AG09309 (cell line): Measurements from ENCODE around the gene ATL3.
"Not testable (repeated sequence)": the region's sequence is repeated elsewhere in the genome, so short reads cannot be mapped to it uniquely, and the experiment has no call there.

Source experiments
- DNase-seq: peaks from one replicate; pipeline ENCODE4 v3.0.0-alpha.2; 2010; ENCODE audit warnings: low read depth
- H3K4me3 ChIP-seq: 2 replicates; pipeline ENCODE4 v1.5.1; 2011; ENCODE audit warnings: mild to moderate bottlenecking, low read depth, low read length, moderate library complexity; ENCODE audit not compliant: control insufficient read depth
- CTCF ChIP-seq: IDR thresholded peaks from 2 replicates; pipeline ENCODE4 v1.5.1; 2011; ENCODE audit warnings: mild to moderate bottlenecking, low read depth, low read length, inconsistent platforms; ENCODE audit not compliant: insufficient read depth, control insufficient read depth; ENCODE audit errors: missing control alignments

The ATL3 gene

GRCh38 chr11:63698976-63699733, 28.0 kb upstream of the ATL3 start:
- no peak for TF ChIP-seq CTCF
- no peak for DNase-seq

GRCh38 chr11:63694596-63694995, 23.4 kb upstream of the ATL3 start:
- no peak overlapping the region for H3K4me3 ChIP-seq
- no peak for TF ChIP-seq CTCF
- no peak for DNase-seq

More at GRCh38 chr11:63698976-63699733, 28.0 kb upstream of the ATL3 start:
- H3K4me3 ChIP-seq, result no peak overlapping the region

GRCh38 chr11:63687845-63688244, 16.7 kb upstream of the ATL3 start:
- no peak for DNase-seq
- no peak for TF ChIP-seq CTCF
- no peak overlapping the region for H3K4me3 ChIP-seq

GRCh38 chr11:63686926-63687325, 15.8 kb upstream of the ATL3 start:
- DNase-seq, result no peak
- no peak overlapping the region for H3K4me3 ChIP-seq
- TF ChIP-seq CTCF, result no peak

- not testable (repeated sequence) for H3K4me3 ChIP-seq
Observed at GRCh38 chr11:63685158-63685721, 14.1 kb upstream of the ATL3 start.

GRCh38 chr11:63683133-63683991, 12.2 kb upstream of the ATL3 start:
- TF ChIP-seq CTCF, result no peak
- peak overlapping the region; percentile 94 for H3K4me3 ChIP-seq
- DNase-seq, result no peak

More at GRCh38 chr11:63685158-63685721, 14.1 kb upstream of the ATL3 start:
- not testable (repeated sequence) for DNase-seq
